Urinary bladder (tissue), 4 donors: ENCODE results near the gene LGALS1. TPM values are rescaled to one million over a fixed set of nuclear protein-coding genes. Genes with fewer than 3 reads are reported as not detected.

ENCODE experiments used
- DNase-seq: peaks from one replicate; pipeline ENCODE4 v3.0.0-alpha.2; 2015; ENCODE audit errors: extremely low spot score
- H3K27ac ChIP-seq: one replicate; pipeline ENCODE4 v1.5.1; 2013; ENCODE audit warnings: low read depth, mild to moderate bottlenecking, moderate library complexity
- H3K36me3 ChIP-seq: one replicate; pipeline ENCODE4 v1.6.1; 2013; ENCODE audit warnings: mild to moderate bottlenecking, moderate library complexity; ENCODE audit not compliant: insufficient read depth
- H3K4me1 ChIP-seq: one replicate; pipeline ENCODE4 v1.6.1; 2013; ENCODE audit warnings: mild to moderate bottlenecking, moderate library complexity; ENCODE audit not compliant: insufficient read depth
- H3K4me3 ChIP-seq: one replicate; pipeline ENCODE4 v1.5.1; 2013; ENCODE audit warnings: low read depth, low read length
- WGBS: extraction: QIAGEN DNeasy Blood & Tissue Kit; methylation state at CpG from one replicate; pipeline ENCODE4 v1.1.7; 2013; 5-methylcytosine and 5-hydroxymethylcytosine counted together
- polyA plus RNA-seq: library from polyadenylated mRNA; stranded (reverse); fragments of 200-250 nt; gene quantifications from one replicate; pipeline ENCODE4 v1.2.3, GENCODE V29; 2013
- total RNA-seq: library from RNA; depleted of rRNA; stranded (reverse); fragments of >200 nt; gene quantifications from one replicate; pipeline ENCODE4 v1.2.3, GENCODE V29; 2014
- donor health status: healthy with polysubstance abuse.
- donor health status: healthy.

LGALS1 gene
- total RNA-seq (1,499 TPM), polyA plus RNA-seq (1,781 TPM)

GRCh38 chr22:37674951-37675929 is at the start of gene LGALS1:
LGALS1 (plus strand) TSS chr22:37675636; CDS start chr22:37675703, 67 bp downstream.
- 2% methylated on average over 34 of the region's 34 CpGs for WGBS
- peak; percentile 88 for DNase-seq
- H3K27ac ChIP-seq, result peak within 1 kb of the TSS; percentile 97
- peaks cover 1% of the 10 kb centered on the region for H3K4me1 ChIP-seq
- no peaks in the 10 kb centered on the region for H3K36me3 ChIP-seq
- H3K4me3 ChIP-seq, result peak within 1 kb of the TSS; percentile 55

- DNase-seq, result no peak
- H3K4me3 ChIP-seq, result no peak overlapping the region
- H3K4me1 ChIP-seq, result no peaks in the 10 kb centered on the region
- no peaks in the 10 kb centered on the region for H3K36me3 ChIP-seq
- 80% methylated on average over 14 of the region's 14 CpGs for WGBS
- peak overlapping the region; percentile 55 for H3K27ac ChIP-seq
Measured at GRCh38 chr22:37625737-37626136, 49.7 kb upstream of the LGALS1 start.

GRCh38 chr22:37626144-37626543 is 49.3 kb upstream of the LGALS1 start:
- 29% methylated on average over 11 of the region's 11 CpGs for WGBS
- DNase-seq, result no peak
- Histone ChIP-seq H3K36me3 (no peaks in the 10 kb centered on the region), H3K27ac (peak overlapping the region; percentile 68), H3K4me3 (no peak overlapping the region), H3K4me1 (no peaks in the 10 kb centered on the region)

GRCh38 chr22:37626556-37627075 is 48.8 kb upstream of the LGALS1 start:
- DNase-seq, result no peak
- no peaks in the 10 kb centered on the region for H3K4me1 ChIP-seq
- peak overlapping the region; percentile 68 for H3K27ac ChIP-seq
- 59% methylated on average over 13 of the region's 13 CpGs for WGBS
- H3K4me3 ChIP-seq, result no peak overlapping the region
- H3K36me3 ChIP-seq, result no peaks in the 10 kb centered on the region

GRCh38 chr22:37627121-37627520 is 48.3 kb upstream of the LGALS1 start:
- H3K4me1 ChIP-seq, result no peaks in the 10 kb centered on the region
- no peak overlapping the region for H3K4me3 ChIP-seq
- 55% methylated on average over 7 of the region's 7 CpGs for WGBS
- DNase-seq, result no peak
- H3K36me3 ChIP-seq, result no peaks in the 10 kb centered on the region
- no peak overlapping the region for H3K27ac ChIP-seq

- H3K36me3 ChIP-seq, result no peaks in the 10 kb centered on the region
- H3K27ac ChIP-seq, result no peak overlapping the region
- WGBS, result 72% methylated on average over 6 of the region's 6 CpGs
- H3K4me1 ChIP-seq, result no peaks in the 10 kb centered on the region
- DNase-seq, result no peak
- no peak overlapping the region for H3K4me3 ChIP-seq
Measured at GRCh38 chr22:37627545-37627944, 47.9 kb upstream of the LGALS1 start.

- Histone ChIP-seq H3K27ac (no peak overlapping the region), H3K4me1 (no peaks in the 10 kb centered on the region), H3K36me3 (no peaks in the 10 kb centered on the region), H3K4me3 (no peak overlapping the region)
- DNase-seq, result no peak
- WGBS, result 85% methylated on average over 8 of the region's 8 CpGs
Measured at GRCh38 chr22:37628830-37629229, 46.6 kb upstream of the LGALS1 start.

GRCh38 chr22:37629928-37630327 is 45.5 kb upstream of the LGALS1 start:
- H3K4me1 ChIP-seq, result no peaks in the 10 kb centered on the region
- H3K4me3 ChIP-seq, result no peak overlapping the region
- H3K36me3 ChIP-seq, result no peaks in the 10 kb centered on the region
- WGBS, result 86% methylated on average over 10 of the region's 10 CpGs
- no peak overlapping the region for H3K27ac ChIP-seq
- DNase-seq, result no peak

- no peak overlapping the region for H3K4me3 ChIP-seq
- no peak for DNase-seq
- WGBS, result 94% methylated on average over 9 of the region's 9 CpGs
- H3K27ac ChIP-seq, result no peak overlapping the region
- H3K36me3 ChIP-seq, result no peaks in the 10 kb centered on the region
- no peaks in the 10 kb centered on the region for H3K4me1 ChIP-seq
Measured at GRCh38 chr22:37630839-37631435, 44.5 kb upstream of the LGALS1 start.

- WGBS, result 87% methylated on average over 19 of the region's 19 CpGs
- no peak overlapping the region for H3K27ac ChIP-seq
- no peak for DNase-seq
- H3K36me3 ChIP-seq, result no peaks in the 10 kb centered on the region
- no peak overlapping the region for H3K4me3 ChIP-seq
- no peaks in the 10 kb centered on the region for H3K4me1 ChIP-seq
Measured at GRCh38 chr22:37631448-37632173, 43.8 kb upstream of the LGALS1 start.

GRCh38 chr22:37632174-37633088 is 43.0 kb upstream of the LGALS1 start:
- Histone ChIP-seq H3K27ac (peak overlapping the region; percentile 83), H3K4me1 (no peaks in the 10 kb centered on the region), H3K36me3 (no peaks in the 10 kb centered on the region), H3K4me3 (no peak overlapping the region)
- WGBS, result 79% methylated on average over 14 of the region's 14 CpGs
- DNase-seq, result no peak

- H3K36me3 ChIP-seq, result no peaks in the 10 kb centered on the region
- H3K4me1 ChIP-seq, result no peaks in the 10 kb centered on the region
- H3K4me3 ChIP-seq, result no peak overlapping the region
- 36% methylated on average over 11 of the region's 11 CpGs for WGBS
- DNase-seq, result no peak
- H3K27ac ChIP-seq, result peak overlapping the region; percentile 83
Measured at GRCh38 chr22:37633089-37633624, 42.3 kb upstream of the LGALS1 start.
